GM10847 (cell line): ENCODE measurements around the gene CD163L1.

Experiments
- POLR2A ChIP-seq: IDR thresholded peaks from 2 replicates; pipeline ENCODE4 v1.6.1; 2011; ENCODE audit not compliant: insufficient read length; ENCODE audit errors: extremely low read depth

Gene CD163L1

DNA sequence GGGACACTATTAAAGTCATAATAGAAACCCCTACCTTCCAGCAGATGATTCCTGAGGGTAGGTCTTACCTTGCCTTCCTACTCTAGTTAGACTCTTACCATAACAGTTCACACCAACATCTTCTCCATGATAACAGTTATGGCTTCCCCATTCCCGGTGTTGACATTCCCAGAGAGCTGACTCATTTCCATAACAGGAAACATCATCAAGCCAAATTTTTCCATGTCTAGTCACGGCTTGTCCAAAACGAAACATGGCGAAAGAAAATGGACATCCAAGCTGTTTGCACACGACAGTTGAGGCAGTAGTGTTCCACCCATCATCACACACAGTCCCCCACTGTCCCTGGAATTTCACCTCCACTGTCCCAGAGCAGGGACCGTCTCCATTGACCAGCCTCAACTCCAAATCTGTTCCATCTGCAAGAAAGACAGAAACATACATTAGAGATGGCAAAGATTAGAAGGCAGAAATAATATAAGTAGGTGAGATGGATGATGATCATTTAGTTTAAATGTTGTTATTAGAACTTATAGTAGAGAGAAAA lies 10.6 kb downstream of the CD163L1 start:
- no peak for TF ChIP-seq POLR2A

DNA sequence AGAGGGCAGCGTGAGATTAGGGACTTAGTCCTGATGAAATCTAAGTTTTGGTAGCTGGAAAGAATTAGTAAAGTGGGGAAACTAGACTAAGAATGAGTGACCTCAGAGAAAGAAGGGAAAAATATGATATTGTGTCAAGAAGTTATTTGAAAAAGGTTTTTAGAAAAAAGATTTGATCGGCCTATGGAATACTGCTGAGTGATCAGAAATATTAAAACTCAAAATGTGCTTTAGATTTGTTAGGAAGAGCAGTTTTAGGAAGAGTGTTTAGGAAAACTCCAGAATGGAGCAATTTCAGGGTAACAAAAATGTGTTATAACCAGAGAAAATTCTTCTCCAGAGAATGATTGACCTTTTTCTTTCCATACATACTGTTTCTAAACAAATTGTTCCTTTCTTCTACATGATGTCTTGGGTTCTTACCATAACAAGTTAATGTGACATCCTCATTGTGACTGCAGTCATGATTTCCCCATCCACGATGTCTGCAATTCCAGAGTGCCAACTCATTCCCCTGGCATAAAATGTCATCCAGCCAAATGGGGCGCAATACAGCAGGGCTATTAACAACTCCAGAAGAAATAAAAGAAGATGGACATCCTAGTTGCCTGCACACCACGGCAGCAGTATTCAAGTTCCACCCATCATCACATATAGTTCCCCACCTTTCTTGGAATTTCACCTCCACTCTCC lies 11.8 kb downstream of the CD163L1 start:
- TF ChIP-seq POLR2A, result no peak

DNA sequence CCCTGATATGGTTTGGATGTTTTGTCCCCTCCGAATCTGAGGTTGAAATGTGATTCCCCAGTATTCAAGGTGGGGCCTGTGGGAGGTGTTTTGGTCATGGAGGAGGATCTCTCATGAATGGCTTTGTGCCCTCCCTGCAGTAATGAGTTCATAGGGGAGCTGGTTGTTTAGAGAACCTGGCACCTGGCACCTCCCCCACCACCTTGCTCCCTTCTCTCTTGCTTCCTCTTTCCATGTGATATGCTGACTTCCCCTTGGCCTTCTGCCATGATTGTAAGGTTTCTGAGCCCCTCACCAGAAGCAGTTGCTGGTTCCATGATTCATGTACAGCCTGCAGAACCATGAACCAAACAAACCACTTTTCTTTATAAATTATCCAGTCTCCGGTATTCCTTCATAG lies 32.6 kb downstream of the CD163L1 start:
- TF ChIP-seq POLR2A, result no peak

DNA sequence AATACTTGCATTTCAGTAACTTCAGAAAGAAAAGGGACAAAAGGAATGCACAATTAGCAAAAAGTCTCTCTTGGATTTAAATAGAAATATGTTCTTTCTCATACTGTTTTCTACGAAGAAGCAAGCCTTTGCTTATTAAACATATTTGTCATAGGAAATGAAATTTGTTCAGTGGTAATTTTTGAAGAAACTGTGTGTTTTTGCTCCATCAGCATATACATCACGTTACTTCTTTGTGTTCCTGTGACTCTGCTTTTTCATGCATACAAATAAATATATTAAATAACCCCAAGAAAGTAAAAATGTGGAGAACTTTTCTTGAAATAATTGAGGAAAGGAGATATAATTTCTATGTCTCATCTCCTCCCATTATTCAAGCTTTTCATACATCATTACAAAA lies 39.7 kb downstream of the CD163L1 start:
- TF ChIP-seq POLR2A, result no peak

DNA sequence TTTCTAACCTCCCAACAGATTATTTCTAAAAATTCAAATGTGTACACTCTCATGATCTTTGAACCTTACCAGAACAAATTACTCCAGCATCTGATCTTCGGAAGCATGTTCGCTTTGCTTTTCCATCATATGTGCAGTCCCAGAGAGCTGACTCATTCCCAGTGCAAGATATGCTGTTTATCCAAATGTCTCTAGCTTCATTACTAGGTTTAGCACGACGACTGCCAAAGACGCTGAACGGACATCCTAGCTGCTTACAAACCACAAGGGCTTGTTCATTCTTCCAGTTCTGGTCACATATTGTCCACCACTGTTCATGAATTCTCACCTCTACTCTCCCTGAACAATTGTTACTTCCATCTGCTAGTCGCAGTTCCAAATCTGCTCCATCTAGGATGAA lies 40.5 kb downstream of the CD163L1 start:
- TF ChIP-seq POLR2A, result no peak

DNA sequence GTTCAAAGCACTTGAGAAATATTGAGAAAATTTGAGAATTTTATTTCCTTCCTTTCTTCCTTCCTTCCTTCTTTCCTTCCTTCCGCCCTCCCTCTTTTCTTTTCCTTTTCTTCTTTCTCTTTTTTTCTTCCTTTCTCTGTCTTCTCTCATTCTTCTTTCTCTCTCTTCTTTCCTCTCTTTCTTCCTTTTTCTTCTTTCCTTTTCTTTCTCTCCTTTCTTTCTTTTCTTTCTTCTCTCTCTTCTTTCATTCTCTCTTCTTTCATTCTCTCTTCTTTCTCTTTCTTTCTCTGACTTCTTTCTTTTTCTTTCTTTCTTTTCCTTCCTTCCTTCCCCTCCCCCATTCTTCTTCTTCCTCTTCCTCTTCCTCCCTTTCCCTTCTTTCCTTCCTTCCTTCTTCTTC lies 44.9 kb downstream of the CD163L1 start:
- no peak for TF ChIP-seq POLR2A

DNA sequence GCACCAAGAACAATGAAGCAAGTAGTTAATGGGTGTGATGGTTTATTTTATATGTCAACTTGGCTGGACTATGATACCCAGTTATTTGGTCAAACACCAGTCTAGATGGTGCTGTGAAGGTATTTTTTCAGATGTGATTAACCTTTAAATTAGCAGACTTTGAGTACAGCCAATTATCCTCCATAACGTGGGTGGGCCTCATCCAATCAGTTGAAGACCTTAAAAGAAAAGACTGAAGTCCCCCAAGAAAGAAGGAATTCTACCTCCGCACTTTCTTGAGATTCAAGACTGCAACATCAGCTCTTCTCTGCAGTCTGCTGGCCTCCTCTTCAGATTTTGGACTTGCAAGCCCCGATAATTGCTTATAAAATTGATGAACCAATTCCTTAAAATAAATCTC lies 47.5 kb downstream of the CD163L1 start:
- TF ChIP-seq POLR2A, result no peak

DNA sequence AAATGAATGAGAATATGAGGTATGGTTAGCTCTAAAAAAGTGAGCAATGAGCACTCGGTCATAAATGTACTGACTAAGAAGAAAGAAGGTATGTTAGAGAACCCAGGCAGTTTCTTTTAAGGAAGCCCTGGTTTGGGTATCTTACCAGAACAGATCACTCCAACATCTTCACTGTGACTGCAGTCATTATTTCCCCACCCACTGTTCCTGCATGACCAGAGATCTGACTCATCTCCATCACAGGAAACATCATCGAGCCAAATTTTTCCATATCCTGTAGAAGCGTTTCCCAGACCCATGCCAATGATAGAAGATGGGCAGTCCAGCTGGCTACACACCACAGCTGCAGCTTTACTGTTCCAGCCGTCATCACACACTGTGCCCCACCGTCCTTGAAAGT lies 48.0 kb downstream of the CD163L1 start:
- TF ChIP-seq POLR2A, result no peak

DNA sequence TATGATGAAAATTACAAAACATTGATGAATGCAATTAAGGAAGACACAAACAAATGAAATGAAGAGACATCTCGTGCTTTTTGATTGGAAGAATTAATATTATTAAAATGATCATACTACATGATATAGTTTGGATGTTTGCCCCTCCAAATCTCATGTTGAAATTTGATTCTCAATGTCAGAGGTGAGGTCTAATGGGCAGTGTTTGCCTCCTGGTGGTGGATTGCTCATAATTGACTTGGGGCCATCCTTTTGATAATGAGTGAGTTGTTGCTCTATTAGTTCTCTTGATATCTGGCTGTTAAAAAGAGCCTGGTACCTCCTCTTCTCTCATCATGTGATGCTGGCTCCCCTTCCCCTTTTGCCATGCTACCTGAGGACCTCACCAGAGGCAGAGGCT lies 56.7 kb downstream of the CD163L1 start:
- TF ChIP-seq POLR2A, result no peak

DNA sequence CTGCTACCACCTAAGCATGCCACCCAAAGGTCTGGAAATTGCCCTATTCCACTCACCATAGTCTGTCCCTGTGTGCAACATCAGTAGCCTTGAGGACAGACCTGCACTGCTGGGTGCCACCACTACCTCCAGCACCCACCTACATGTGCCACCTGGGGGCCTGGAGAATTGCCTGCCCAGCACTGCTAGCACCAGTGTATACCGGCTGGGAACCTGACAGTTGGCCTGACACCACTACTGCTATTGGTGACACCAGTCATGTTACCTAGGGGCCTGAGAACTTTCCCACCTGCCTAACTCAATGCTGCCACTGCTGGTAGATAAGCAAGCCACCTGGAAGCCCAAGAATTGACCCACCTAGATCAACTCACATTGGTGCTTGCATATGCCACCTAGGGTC lies 60.8 kb downstream of the CD163L1 start:
- TF ChIP-seq POLR2A, result no peak

DNA sequence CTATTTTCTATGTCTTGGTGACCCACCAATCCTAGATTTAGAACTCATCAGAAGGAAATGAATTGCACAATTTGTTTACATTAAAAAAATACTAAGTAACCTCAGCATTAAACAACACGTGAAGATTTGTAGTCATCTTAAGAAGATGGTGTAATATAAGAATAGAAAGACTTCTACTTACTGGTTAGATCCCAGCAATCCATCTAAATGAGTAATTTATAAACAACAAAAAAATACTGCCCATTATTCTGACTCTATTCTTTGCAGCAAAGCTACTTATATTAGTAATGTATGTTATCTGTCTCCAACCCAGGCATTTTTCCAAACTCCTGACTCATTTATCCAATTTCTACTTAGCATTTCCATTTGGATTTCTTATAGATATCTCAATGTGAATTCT lies 67.8 kb downstream of the CD163L1 start:
- TF ChIP-seq POLR2A, result no peak

DNA sequence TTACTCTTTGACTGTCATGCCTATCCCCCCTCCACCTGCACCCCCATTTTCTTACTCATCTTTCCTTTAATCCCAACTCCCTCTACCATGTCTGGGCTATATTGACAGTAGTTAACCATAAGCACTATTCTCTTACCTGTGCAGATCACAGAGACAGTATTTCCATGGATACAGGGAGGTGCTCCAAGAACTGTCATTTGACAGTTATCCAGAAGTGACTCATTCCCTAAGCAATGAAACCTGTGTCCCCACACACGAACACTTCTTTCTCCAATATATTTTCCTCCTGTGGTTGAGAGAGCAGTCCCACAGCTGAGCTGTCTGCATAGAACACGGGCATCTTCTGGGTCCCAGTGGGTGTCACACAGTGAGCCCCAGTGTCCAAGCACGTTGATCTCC lies 68.8 kb downstream of the CD163L1 start:
- no peak for TF ChIP-seq POLR2A

DNA sequence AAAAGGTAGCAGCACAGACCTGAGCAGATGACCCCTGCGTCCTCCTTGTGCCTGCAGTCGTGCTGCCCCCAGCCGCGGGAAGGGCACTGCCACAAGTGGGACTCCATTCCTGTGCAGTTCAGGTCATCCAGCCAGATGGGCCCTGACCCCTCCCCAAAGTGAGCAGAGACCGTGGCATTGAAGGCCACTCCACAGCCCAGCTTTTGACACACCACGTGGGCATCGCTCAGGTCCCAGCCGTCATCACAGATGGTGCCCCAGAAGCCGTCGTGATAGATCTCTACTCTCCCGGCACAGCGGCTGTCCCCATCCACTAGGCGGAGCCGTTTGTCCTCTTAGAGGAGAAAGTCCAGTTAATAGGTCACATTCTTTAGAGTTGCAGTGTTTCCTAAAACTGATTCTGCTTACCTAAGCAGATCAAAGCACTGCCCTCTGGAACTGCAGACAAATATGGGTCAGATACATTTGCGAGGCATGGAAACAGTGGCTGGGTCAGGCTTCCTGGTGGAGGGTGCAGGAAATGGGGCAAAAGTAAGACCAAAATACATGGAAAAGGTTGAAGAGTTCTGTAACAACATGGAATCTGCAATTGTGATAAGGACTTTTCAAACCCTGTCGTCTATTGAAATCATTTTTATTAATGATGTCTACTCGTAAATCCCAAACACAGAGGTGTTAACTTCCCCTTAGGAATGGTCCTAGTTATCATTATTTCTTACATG lies 69.4 kb downstream of the CD163L1 start:
- TF ChIP-seq POLR2A, result no peak

DNA sequence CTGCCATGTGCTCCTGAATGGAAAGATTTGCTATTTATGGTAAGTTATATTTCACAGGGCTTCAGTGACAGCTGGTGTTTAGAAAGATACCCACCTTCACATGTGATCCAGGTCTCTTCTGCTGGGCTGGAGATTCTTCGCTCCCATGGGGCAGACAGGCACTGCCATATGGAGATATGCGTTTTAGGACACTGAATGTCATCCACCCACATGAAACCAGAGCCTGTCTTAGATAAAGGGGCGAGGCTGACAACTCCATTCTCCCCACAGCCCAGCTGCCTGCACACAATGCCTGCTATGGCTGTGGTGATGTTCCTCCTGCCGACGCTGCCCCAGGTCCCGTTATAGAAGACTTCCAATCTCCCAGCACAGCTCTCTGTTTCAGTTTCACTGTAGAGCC lies 70.7 kb downstream of the CD163L1 start:
- no peak for TF ChIP-seq POLR2A

DNA sequence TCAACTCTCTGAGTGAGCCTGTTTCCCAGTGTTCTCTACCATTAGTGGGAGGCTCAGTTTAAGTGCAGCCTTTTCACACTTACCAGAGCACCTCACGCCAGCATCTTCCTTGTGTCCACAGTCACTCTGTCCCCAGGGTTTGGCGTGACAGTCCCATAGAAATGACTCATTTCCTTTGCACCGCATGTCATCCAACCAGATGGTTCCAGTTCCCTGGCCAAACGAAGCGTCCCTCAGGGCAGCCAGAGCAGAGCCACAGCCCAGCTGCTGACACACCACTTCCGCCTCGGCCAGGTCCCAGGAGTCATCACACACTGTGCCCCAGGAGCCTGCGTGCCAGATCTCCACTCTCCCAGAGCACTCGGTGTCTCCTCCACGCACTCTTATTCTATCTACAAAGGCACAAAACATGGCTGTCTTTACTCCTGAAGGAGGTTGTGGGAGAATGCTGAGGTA lies 74.7 kb downstream of the CD163L1 start:
- no peak for TF ChIP-seq POLR2A

DNA sequence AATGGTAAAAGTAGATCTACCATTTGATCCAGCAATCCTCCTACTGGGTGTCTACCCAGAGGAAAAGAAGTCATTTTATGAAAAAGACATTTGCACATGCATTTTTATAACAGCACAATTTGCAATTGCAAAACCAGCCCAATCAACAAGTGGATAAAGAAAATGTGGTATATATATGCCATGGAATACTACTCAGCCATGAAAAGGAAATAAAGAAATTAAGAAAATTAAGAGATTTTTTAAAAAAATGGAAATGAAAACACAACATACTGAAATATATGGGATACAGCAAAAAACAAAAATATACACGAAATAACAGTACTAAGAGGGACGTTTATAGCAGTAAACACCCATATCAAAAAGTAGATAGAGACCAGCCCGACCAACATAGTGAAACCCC lies 81.2 kb downstream of the CD163L1 start:
- TF ChIP-seq POLR2A, result no peak
